Fibroblast of gingiva (primary cell): ENCODE results near the gene SLC24A3.
A peak's percentile ranks its signal among the peaks of the same experiment; 100 is the strongest.

ENCODE experiments used
- DNase-seq: peaks from one replicate; pipeline ENCODE4 v3.0.0-alpha.2; 2011; ENCODE audit warnings: low read depth

Gene SLC24A3

GRCh38 chr20:19271879-19272651 is 59.6 kb downstream of the SLC24A3 start:
- DNase-seq, result no peak

- no peak for DNase-seq
Observed at GRCh38 chr20:19272976-19273654, 60.7 kb downstream of the SLC24A3 start.

DNA sequence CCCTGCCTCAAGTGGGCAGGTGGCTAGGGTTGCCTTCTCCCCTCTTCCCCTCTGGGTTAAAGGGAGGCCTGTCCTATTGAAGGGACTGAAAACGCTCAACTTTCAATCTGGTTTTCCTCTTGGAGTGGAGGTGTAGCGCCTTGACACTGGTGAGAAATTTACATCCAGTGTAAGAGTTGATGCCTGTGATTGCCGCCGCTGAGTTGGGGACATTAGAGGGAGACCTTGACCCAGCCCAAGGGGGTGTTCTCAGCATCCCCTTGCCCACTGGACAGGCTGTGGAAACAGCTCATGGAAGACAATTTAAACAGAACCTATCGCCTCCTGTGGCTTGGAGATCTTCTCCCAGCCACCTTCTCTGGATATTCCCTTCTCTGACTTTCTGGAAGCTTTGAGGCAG is 61.6 kb downstream of the SLC24A3 start:
- no peak for DNase-seq

DNA sequence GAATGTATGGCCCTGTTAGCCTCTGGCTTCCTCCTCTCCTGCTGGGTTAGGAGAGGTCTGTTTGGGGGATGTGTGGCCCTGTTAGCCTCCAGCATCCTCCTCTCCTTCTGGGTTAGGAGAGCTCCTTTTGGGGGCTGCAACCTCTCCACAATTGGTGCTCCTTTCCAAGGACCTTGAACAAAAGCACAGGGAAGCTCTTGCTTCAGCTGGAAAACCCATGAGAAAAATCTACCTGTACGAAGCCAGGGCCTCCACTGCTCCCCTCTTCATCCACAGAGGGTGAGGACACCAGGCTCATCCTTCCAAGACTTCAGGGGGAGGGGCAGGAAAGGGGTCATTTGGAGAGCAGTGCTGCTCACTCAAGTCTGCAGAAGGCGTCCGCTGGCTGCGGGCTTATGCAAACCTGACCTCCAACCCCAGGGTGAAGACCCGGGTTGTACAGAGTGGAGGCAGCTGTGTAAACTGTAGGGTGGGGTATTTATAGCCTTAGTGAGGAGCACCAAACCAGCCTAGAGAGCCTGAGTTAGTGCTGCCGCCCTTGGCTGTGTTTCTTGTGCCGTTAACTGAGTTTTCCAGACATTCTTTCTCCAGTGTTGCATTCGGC is 62.1 kb downstream of the SLC24A3 start:
- peak; percentile 12 for DNase-seq

GRCh38 chr20:19275038-19275629 is 62.7 kb downstream of the SLC24A3 start:
- DNase-seq, result no peak

- peak; percentile 93 for DNase-seq
Observed at GRCh38 chr20:19275630-19276071, 63.2 kb downstream of the SLC24A3 start.

DNA sequence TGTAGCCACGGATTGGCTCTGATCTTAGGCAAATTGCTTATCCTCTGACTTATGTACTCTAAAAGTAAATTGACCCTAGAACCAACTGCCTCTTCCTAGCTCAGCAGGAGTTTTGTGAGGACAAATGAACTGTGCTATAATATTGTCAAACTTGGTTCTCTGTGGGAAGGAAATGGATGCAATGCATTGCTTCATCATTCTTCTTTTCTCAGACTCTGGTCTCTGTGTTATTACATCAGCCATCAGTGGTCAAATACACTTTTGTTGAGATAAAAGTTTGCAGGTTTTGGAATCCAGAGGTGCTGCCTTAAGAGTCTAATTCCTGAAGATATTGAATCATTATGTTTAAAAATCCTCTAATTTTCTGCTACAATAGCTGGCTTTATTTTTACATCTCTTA is 64.9 kb downstream of the SLC24A3 start:
- peak; percentile 33 for DNase-seq

GRCh38 chr20:19283490-19284025 is 71.1 kb downstream of the SLC24A3 start:
- DNase-seq, result no peak

DNA sequence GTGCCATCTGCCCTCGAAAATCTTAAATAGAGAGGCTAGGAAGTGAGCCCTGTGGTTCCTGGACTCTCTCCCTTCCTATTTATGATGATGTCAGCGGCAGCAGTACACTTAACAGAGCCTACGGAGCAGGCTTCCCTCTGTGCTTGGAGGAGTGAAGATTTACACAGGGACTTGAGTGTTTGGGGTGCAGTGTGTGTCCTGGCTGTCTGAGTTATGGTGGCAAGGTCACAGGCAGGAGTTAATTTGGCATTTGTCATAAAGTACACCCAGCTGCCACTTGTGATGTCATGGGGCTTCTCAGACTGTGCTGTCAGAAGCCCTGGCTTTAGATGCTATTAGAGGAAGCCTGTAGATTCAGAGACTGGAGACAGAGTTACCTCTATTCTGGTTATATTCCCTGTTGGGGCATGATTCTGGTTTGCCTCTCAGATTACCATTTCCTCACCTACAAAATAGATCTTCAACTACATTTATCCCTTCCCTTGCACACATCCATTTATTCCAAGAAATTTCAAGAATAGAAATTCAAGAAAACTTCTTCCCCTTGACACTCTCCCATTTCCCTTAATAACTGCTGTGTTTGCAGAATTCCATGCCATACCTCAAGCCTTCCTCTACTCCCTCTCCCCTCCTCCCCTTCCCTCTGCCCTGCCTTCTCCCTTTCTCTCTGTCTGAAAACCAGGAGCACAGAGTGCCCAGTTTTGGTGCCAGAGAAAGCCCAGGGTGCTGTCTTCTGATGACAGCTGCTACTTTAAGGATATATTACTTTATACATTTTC is 72.1 kb downstream of the SLC24A3 start:
- DNase-seq, result no peak

GRCh38 chr20:19285436-19285835 is 73.0 kb downstream of the SLC24A3 start:
- no peak for DNase-seq

DNA sequence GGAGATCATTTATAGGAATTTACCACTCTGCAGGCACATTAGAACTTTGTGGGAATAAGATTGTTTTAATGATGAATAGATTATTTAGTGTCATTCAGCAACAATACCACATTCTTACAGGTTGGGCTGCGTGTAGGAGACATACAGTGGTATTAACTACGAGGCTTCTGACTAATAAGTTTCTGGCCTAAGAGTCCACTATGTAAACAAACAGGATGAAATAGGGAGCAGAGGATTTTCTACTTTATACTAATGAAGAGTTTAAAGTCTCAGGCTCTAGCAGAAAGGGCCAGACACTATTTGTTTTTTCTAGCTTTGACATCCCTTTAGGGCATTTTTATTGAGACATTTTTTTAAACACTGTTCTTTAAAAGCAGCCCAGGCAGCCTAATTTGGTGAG is 75.6 kb downstream of the SLC24A3 start:
- peak; percentile 38 for DNase-seq

- no peak for DNase-seq
Observed at GRCh38 chr20:19288636-19289035, 76.2 kb downstream of the SLC24A3 start.

GRCh38 chr20:19289451-19289850 is 77.0 kb downstream of the SLC24A3 start:
- DNase-seq, result no peak

DNA sequence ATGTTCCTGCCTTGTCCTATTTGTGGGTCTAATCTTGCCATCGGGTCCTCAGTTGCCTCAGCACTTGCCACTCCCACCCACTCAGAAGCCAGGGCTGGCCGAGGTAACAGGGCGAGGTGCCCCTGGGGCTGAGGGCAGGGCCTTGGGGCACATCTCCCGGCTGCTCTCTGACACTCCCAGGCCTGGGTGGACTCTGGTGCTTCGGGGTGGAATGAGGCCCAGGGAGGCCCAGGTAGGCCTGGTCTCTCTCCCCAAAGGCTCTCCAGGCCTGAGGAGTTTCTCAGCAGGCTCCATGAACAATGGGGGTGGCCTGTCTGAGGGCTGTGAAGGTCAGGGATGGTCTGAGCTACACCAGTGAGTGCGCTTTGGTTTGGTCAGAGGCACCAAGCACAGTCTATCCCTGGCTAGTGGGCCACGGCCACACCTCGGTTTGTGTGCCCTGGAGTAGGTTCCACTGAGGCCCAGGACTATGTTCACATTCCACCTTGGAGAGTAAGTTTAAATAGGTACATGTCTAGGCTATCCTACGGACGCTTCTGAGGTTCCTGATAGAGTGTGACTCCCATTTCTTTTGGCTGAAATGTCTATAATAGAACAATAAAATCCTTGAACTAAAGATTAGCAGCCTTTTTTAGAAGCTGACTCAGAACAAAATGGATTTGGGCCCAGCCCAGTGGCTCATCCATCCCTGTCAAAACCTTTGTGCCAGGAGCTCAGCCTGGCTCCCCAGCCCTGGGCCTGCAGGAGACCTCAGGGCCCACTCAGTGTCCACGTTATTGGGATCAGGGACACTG is 78.8 kb downstream of the SLC24A3 start:
- no peak for DNase-seq

GRCh38 chr20:19291818-19292132 is 79.3 kb downstream of the SLC24A3 start:
- no peak for DNase-seq

DNA sequence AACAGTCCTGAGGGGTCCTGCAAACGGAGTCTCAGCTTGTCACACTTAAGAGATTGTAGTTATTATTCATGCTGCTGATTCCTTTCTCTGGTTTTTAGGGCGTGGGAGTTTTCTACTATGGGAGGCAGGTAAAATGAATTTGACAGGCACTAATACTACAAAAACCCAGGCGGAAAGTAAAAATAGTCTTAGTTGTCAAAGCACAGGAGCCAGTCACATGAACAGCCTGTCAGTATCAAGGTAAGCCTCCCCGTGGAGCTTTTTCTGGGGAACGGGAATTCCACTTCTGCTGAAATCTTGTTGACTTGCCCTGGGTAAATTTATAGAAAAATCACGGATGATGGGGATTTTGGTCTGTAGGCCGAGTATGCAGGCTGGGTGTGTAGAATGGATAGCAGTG is 79.8 kb downstream of the SLC24A3 start:
- DNase-seq, result no peak

- no peak for DNase-seq
Observed at GRCh38 chr20:19295076-19295475, 82.6 kb downstream of the SLC24A3 start.

GRCh38 chr20:19298652-19299051 is 86.2 kb downstream of the SLC24A3 start:
- no peak for DNase-seq

GRCh38 chr20:19300395-19300794 is 88.0 kb downstream of the SLC24A3 start:
- no peak for DNase-seq

DNA sequence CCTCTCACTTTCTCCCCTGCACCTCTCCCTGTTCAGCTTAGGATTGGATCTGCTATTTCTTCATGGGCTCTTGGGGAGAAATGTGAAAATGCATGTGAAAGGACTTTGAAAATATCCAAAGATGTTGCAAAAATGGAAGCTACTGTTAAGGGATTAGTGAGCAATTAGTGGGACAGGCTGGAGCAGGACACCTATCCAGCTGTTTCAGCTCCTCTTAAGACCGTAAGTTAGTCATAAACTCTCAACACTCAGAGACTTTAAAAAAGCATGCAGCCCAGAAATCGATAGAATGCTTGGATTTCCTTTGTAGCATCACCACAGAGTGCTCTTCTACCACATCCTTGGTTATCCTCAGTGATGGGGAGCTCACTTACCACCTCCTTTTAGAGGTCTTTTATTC is 88.7 kb downstream of the SLC24A3 start:
- no peak for DNase-seq

GRCh38 chr20:19301843-19302242 is 89.4 kb downstream of the SLC24A3 start:
- no peak for DNase-seq
